GM23338 (cell line): ENCODE results near the gene LCE1E. TPM values are rescaled to one million over a fixed set of nuclear protein-coding genes. Genes with fewer than 3 reads are reported as not detected.

Experiments
- ATAC-seq: fragments of 200-7000 bp; cut with Tn5 transposase; 3 replicates; pipeline ENCODE4 v1.9.1; 2020
- DNase-seq: peaks from one replicate; pipeline ENCODE4 v3.0.0-alpha.2; 2015; ENCODE audit warnings: low spot score
- H2AFZ ChIP-seq: fragments of 200-600 bp; sonication (generic); 2 replicates; pipeline ENCODE4 v1.8.0; 2016; ENCODE audit warnings: antibody characterized with exemption, mild to moderate bottlenecking, moderate library complexity
- H3F3A ChIP-seq: fragments of 200-600 bp; sonication (generic); replicated peaks from 2 replicates; pipeline ENCODE4 v1.8.0; 2017; ENCODE audit warnings: antibody characterized with exemption, mixed run types, low read depth
- H3K27ac ChIP-seq: fragments of 200-600 bp; sonication (generic); 2 replicates; pipeline ENCODE4 v1.6.1; 2016; ENCODE audit warnings: low read depth
- H3K27me3 ChIP-seq: fragments of 200-600 bp; sonication (generic); 2 replicates; pipeline ENCODE4 v1.8.0; 2016; ENCODE audit warnings: mild to moderate bottlenecking, mixed run types, moderate library complexity; ENCODE audit not compliant: insufficient read depth
- H3K36me3 ChIP-seq: fragments of 200-600 bp; sonication (generic); 2 replicates; pipeline ENCODE4 v1.8.0; 2016; ENCODE audit warnings: mild to moderate bottlenecking; ENCODE audit not compliant: insufficient read depth
- H3K4me1 ChIP-seq: fragments of 200-600 bp; sonication (generic); 2 replicates; pipeline ENCODE4 v1.8.0; 2016; ENCODE audit warnings: mild to moderate bottlenecking, moderate library complexity; ENCODE audit not compliant: insufficient read depth
- H3K4me2 ChIP-seq: fragments of 200-600 bp; sonication (generic); 2 replicates; pipeline ENCODE4 v1.7.1; 2017; ENCODE audit warnings: mixed run types
- H3K4me3 ChIP-seq: fragments of 200-600 bp; sonication (generic); 2 replicates; pipeline ENCODE4 v1.6.1; 2016; ENCODE audit warnings: mixed run types
- H3K79me2 ChIP-seq: fragments of 200-600 bp; sonication (generic); replicated peaks from 2 replicates; pipeline ENCODE4 v1.8.0; 2017; ENCODE audit warnings: mild to moderate bottlenecking; ENCODE audit not compliant: insufficient read depth
- H3K9me2 ChIP-seq: fragments of 200-600 bp; sonication (generic); 2 replicates; pipeline ENCODE4 v1.8.0; 2017; ENCODE audit not compliant: insufficient read depth
- H4K20me1 ChIP-seq: fragments of 200-600 bp; sonication (generic); replicated peaks from 2 replicates; pipeline ENCODE4 v1.8.0; 2017; ENCODE audit warnings: mild to moderate bottlenecking; ENCODE audit not compliant: insufficient read depth
- H3K27ac Mint-ChIP-seq: 2 replicates; pipeline ENCODE4 v1.8.0; 2020; ENCODE audit warnings: inconsistent platforms, mild to moderate bottlenecking, moderate library complexity, mixed read lengths
- H3K27me3 Mint-ChIP-seq: 3 replicates; pipeline ENCODE4 v1.8.0; 2022; ENCODE audit warnings: low read depth, mild to moderate bottlenecking, moderate library complexity, mixed read lengths, inconsistent platforms; ENCODE audit not compliant: insufficient read depth, poor library complexity
- H3K36me3 Mint-ChIP-seq: 3 replicates; pipeline ENCODE4 v1.8.0; 2021; ENCODE audit warnings: low read depth, mild to moderate bottlenecking, inconsistent platforms, moderate library complexity, mixed read lengths
- H3K4me1 Mint-ChIP-seq: 3 replicates; pipeline ENCODE4 v1.8.0; 2020; ENCODE audit warnings: mild to moderate bottlenecking, inconsistent platforms, mixed read lengths
- H3K4me3 Mint-ChIP-seq: 3 replicates; pipeline ENCODE4 v1.8.0; 2021; ENCODE audit warnings: moderate library complexity, mild to moderate bottlenecking, inconsistent platforms, mixed read lengths
- H3K9me3 Mint-ChIP-seq: 3 replicates; pipeline ENCODE4 v1.8.0; 2020; ENCODE audit warnings: moderate library complexity, mild to moderate bottlenecking, inconsistent platforms, mixed read lengths
- CREB1 ChIP-seq: fragments of 250-450 bp; sonication (Bioruptor Pico); IDR thresholded peaks from 2 replicates; pipeline ENCODE4 v1.5.0; 2020; ENCODE audit warnings: low read depth, mild to moderate bottlenecking, moderate library complexity
- CTCF ChIP-seq, 2 experiments: fragments of 200-600 bp in 1 of 2; sonication (generic) in 1 of 2; conservative IDR thresholded peaks; 2 replicates each; pipeline versions ENCODE4 v1.5.1 to v1.6.1; 2016 to 2017; ENCODE audit warnings: antibody characterized with exemption in 2 of 2, low read depth in 2 of 2, mild to moderate bottlenecking in 2 of 2, moderate library complexity in 1 of 2
- ETS1 ChIP-seq: IDR thresholded peaks from 2 replicates; pipeline ENCODE4 v1.6.1; 2016; ENCODE audit warnings: antibody characterized with exemption
- EZH2 ChIP-seq: fragments of 200-600 bp; sonication (generic); IDR thresholded peaks from one replicate; pipeline ENCODE4 v1.8.0; 2017; ENCODE audit warnings: antibody characterized with exemption, mild to moderate bottlenecking, low read depth; ENCODE audit not compliant: unreplicated experiment
- EZH2phosphoT487 ChIP-seq: fragments of 200-600 bp; sonication (generic); IDR thresholded peaks from one replicate; pipeline ENCODE4 v1.8.1; 2018; ENCODE audit warnings: antibody characterized with exemption; ENCODE audit not compliant: unreplicated experiment
- JUNB ChIP-seq: IDR thresholded peaks from one replicate; pipeline ENCODE4 v1.6.1; 2016; ENCODE audit warnings: antibody characterized with exemption; ENCODE audit not compliant: unreplicated experiment
- POLR2AphosphoS5 ChIP-seq: IDR thresholded peaks from 2 replicates; pipeline ENCODE4 v1.6.1; 2016; ENCODE audit warnings: antibody characterized with exemption, low read depth
- STAT1 ChIP-seq: IDR thresholded peaks from one replicate; pipeline ENCODE4 v1.6.1; 2016; ENCODE audit warnings: antibody characterized with exemption; ENCODE audit not compliant: unreplicated experiment
- ZNF114 ChIP-seq: fragments of 250-450 bp; sonication (Bioruptor Pico); IDR thresholded peaks from 2 replicates; pipeline ENCODE4 v1.5.0; 2020; ENCODE audit warnings: mild to moderate bottlenecking, moderate library complexity
- ZNF331 ChIP-seq: fragments of 250-450 bp; sonication (Bioruptor Pico); IDR thresholded peaks from 2 replicates; pipeline ENCODE4 v1.5.0; 2020; ENCODE audit warnings: low read depth, mild to moderate bottlenecking, moderate library complexity
- ZNF462 ChIP-seq: fragments of 250-450 bp; sonication (Bioruptor Pico); IDR thresholded peaks from 2 replicates; pipeline ENCODE4 v1.5.0; 2020; ENCODE audit warnings: mild to moderate bottlenecking, moderate library complexity
- long read RNA-seq: library from polyadenylated mRNA; unstranded; transcript quantifications from one replicate; pipeline ENCODE4 v2.0.0, GENCODE V29; 2020; ENCODE audit not compliant: unreplicated experiment
- polyA plus RNA-seq: library from polyadenylated mRNA; unstranded; fragments of >200 nt; fragmentation: Nextera tagmentation; extraction: Ambion mirVana; gene quantifications from 2 replicates; pipeline ENCODE4 v1.2.1, GENCODE V29; 2016
- total RNA-seq: library from RNA; depleted of rRNA; stranded (reverse); fragments of >200 nt; shearing (Covaris generic); gene quantifications from 2 replicates; pipeline ENCODE4 v1.2.3, GENCODE V29; 2014; rRNA removed

LCE1E gene
- not detected in 2 replicates for total RNA-seq
- polyA plus RNA-seq, result 0.43 TPM in 1 of 2 replicates, not detected in the other
- long read RNA-seq, result 0 reads

- Histone ChIP-seq H3K4me3 (no peak within 1 kb of the TSS), H3K27ac (no peak within 1 kb of the TSS), H3K4me1 (peaks cover 3% of the 10 kb centered on the region; the same call in 1 of the 2 replicates), H3K79me2 (no peaks in the 10 kb centered on the region), H3K36me3 (no peaks in the 10 kb centered on the region), H4K20me1 (no peaks in the 10 kb centered on the region), H2AFZ (peak within 1 kb of the TSS; percentile 93), H3K9me2 (no peaks in the 10 kb centered on the region; the same call in 1 of the 2 replicates), H3K27me3 (no peaks in the 10 kb centered on the region), H3K4me2 (no peak within 1 kb of the TSS), H3F3A (no peaks in the 10 kb centered on the region)
- H3K4me3 Mint-ChIP-seq, result no peak within 1 kb of the TSS
- H3K36me3 Mint-ChIP-seq, result no peaks in the 10 kb centered on the region
- H3K27ac Mint-ChIP-seq, result no peak within 1 kb of the TSS; the same call in 1 of the 2 replicates
- peaks cover 8% of the 10 kb centered on the region for H3K4me1 Mint-ChIP-seq
- no peaks in the 10 kb centered on the region for H3K9me3 Mint-ChIP-seq
- no peak for TF ChIP-seq ZNF114 (CRISPR knock-in tag)
- ATAC-seq (peak; percentile 92), DNase-seq (peak; percentile 48)
- H3K27me3 Mint-ChIP-seq, result no peaks in the 10 kb centered on the region
Measured at GRCh38 chr1:152786077-152786476, at the start of gene LCE1E. Gene LCE1E, plus strand, starts transcription at chr1:152786257. Its CDS starts 1,043 bp downstream, at chr1:152787300.

- H3K9me2 ChIP-seq, result peaks cover 15% of the 10 kb centered on the region
- no peaks in the 10 kb centered on the region for H3K36me3 ChIP-seq
- H2AFZ ChIP-seq, result no peak overlapping the region
- no peaks in the 10 kb centered on the region for H3K27me3 ChIP-seq
- no peaks in the 10 kb centered on the region for H3F3A ChIP-seq
- no peak overlapping the region for H3K27ac ChIP-seq
- no peaks in the 10 kb centered on the region for H3K79me2 ChIP-seq
- Mint-ChIP-seq H3K9me3 (no peaks in the 10 kb centered on the region; the same call in 2 of the 3 replicates), H3K27me3 (peaks cover 6% of the 10 kb centered on the region), H3K4me3 (no peak overlapping the region; the same call in 2 of the 3 replicates), H3K27ac (no peak overlapping the region), H3K4me1 (peaks cover 4% of the 10 kb centered on the region; the same call in 2 of the 3 replicates), H3K36me3 (no peaks in the 10 kb centered on the region)
- H4K20me1 ChIP-seq, result no peaks in the 10 kb centered on the region
- H3K4me3 ChIP-seq, result no peak overlapping the region
- DNase-seq (no peak), ATAC-seq (no peak)
- peaks cover 8% of the 10 kb centered on the region; the same call in 1 of the 2 replicates for H3K4me1 ChIP-seq
- H3K4me2 ChIP-seq, result no peak overlapping the region
- TF ChIP-seq ZNF462 (CRISPR knock-in tag), result no peak
- no peak for TF ChIP-seq ETS1
- TF ChIP-seq CTCF (conservative IDR thresholded peaks at IDR 0.05; ENCODE audit: low read depth in 2 of 2), result no peak
- TF ChIP-seq EZH2phosphoT487, result no peak
- no peak for TF ChIP-seq CREB1 (CRISPR knock-in tag)
- no peak for TF ChIP-seq POLR2AphosphoS5
- TF ChIP-seq JUNB, result no peak
- no peak for TF ChIP-seq STAT1
- TF ChIP-seq ZNF114 (CRISPR knock-in tag), result no peak
- TF ChIP-seq ZNF331 (CRISPR knock-in tag), result no peak
- TF ChIP-seq EZH2, result no peak
Measured at GRCh38 chr1:152737997-152738396, 48.1 kb upstream of the LCE1E start.
